ENCODE results near the gene EPC2. TPM values are rescaled to one million over a fixed set of nuclear protein-coding genes. Genes with fewer than 3 reads are reported as not detected.
A peak's percentile ranks its signal among the peaks of the same experiment; 100 is the strongest.

EPC2 gene
- polyA plus RNA-seq, 1 donor from 2014 or later: 2.9 TPM

DNA sequence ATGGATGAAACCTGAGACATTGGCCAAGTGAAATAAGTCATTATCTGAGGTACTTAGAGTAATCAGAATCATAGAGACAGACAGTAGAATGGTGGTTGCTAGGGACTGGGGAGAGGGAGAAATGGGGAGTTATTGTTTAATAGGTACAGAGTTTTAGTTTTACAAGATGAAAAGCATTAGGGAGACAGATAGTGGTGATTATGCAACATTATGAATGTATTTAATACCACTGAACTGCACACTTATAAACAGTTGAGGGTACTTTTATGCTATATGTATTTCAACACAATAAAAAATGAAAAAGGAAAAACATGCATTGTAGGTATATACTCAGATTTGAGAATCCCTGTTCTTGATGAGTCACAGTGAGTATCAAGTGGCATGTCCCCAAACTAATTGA, 59.7 kb downstream of the EPC2 start:
- Mint-ChIP-seq H3K27ac (peak overlapping the region in 1 of 3 donors; percentile 46), H3K9me3 (peaks cover 6 to 24% (median 16%) of the 10 kb centered on the region in 3 donors)

DNA sequence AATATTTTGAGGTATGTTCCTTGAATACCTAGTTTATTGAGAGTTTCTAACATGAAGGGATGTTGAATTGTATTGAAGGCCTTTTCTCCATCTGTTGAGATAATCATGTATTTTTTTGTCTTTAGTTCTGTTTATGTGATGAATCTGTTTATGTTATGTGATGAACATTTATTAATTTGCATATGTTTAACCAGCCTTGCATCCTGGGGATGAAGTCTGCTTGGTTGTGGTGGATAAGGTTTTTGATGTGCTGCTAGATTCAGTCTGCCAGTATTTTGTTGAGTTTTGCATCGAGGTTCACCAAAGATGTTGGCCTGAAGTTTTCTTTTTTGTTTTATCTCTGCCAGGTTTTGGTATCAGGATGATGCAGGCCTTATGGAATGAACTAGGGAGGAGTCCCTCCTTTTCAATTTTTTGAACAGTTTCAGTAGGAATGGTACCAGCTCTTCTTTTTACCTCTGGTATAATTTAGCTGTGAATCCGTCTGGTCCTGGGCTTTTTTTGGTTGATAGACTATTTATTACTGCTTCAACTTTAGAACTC, 71.9 kb downstream of the EPC2 start:
- Mint-ChIP-seq H3K4me3 (peak overlapping the region; percentile 4 to 87 (median 48)), H3K27ac (peak overlapping the region; percentile 3 to 89 (median 8)), H3K36me3 (peaks cover 4% of the 10 kb centered on the region), H3K27me3 (no peaks in the 10 kb centered on the region), H3K4me1 (peaks cover 50 to 85% (median 67%) of the 10 kb centered on the region in 3 donors), H3K9me3 (peaks cover 0 to 4% (median 2%) of the 10 kb centered on the region in 3 donors)

More for the DNA sequence above, 59.7 kb downstream of the EPC2 start:
- Mint-ChIP-seq H3K4me3 (no peak overlapping the region), H3K27me3 (no peaks in the 10 kb centered on the region), H3K36me3 (peaks cover 33% of the 10 kb centered on the region), H3K4me1 (peaks cover 15 to 21% (median 16%) of the 10 kb centered on the region in 3 donors)

DNA sequence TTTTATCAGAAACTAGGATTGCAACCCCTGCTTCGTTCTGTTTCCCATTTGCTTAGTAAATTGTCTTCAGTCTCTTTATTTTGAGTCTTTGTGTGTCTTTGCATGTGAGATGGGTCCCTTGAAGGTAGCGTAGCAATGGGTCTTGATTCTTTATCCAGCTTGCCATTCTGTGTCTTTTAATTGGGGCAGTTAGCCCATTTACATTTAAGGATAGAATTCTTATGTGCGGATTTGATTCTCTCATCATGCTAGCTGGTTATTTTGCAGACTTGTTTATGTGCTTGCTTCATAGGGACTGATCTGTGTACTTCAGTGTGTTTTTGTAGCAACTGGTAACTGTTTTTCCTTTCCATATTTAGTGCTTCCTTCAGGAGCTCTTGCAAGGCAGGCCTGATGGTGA, 73.5 kb downstream of the EPC2 start:
- H3K27me3 Mint-ChIP-seq: no peaks in the 10 kb centered on the region
- no peak overlapping the region for H3K27ac Mint-ChIP-seq
- H3K4me3 Mint-ChIP-seq: peak overlapping the region in 1 of 4 donors; percentile 59
- peaks cover 57 to 84% (median 72%) of the 10 kb centered on the region in 3 donors for H3K4me1 Mint-ChIP-seq
- peaks cover 2% of the 10 kb centered on the region for H3K36me3 Mint-ChIP-seq
- H3K9me3 Mint-ChIP-seq: peaks cover 0 to 4% (median 2%) of the 10 kb centered on the region in 3 donors

DNA sequence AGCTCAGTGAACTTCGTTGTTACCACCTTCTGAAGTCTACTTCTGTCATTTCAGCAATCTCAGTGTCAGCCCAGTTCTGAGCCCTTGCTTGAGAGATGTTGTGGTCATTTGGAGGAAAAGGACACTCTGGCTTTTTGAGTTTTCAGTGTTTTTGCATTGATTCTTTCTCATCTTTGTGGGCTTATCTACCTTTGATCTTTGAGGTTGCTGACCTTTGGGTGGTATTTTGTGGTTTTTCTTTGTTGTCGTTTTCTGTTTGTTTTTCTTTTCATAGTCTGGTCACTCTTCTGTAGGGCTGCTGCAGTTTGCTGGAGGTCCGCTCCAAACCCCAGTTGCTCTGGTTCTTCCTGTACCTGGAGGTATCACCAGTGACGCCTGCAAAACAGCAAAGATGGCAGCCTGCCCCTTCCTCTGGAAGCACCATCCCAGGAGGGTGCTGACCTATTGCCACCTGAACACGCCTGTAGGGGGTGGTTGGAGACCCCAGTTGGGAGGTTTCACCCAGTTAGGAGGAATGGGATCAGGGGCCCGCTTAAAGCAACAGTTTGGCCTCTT, 74.7 kb downstream of the EPC2 start:
- H3K4me1 Mint-ChIP-seq: peaks cover 59 to 78% (median 78%) of the 10 kb centered on the region in 3 donors
- peak overlapping the region in 1 of 4 donors; percentile 59 for H3K4me3 Mint-ChIP-seq
- no peaks in the 10 kb centered on the region for H3K27me3 Mint-ChIP-seq
- peaks cover 2% of the 10 kb centered on the region for H3K36me3 Mint-ChIP-seq
- peak overlapping the region in 1 of 3 donors; percentile 82 for H3K27ac Mint-ChIP-seq
- H3K9me3 Mint-ChIP-seq: peaks cover 0 to 4% (median 2%) of the 10 kb centered on the region in 3 donors

DNA sequence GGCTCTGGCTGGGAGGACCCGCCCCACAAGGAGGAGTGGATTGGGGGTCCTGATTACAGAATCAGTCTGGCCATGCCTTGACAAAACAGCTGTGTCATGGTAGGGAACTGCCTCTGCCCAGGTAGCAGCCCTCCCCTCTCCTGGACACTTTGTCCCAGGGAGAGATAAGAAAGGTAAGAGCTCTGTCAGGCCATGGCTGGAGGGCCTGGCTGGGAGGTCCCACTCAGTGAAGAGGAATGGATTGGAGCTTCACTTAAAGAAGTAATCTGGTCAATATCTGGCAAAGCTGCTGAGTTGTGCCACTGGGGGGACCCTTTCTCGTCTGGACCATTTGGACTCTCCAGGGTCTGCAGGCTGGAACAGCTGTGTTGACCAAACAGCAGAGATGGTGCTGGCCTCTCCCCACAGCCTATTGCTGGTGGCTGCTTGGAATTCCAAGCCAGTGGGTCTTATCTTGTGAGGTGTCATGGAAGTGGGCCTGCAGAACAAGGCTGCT, 75.4 kb downstream of the EPC2 start:
- Mint-ChIP-seq H3K27ac (no peak overlapping the region), H3K4me3 (peak overlapping the region in 2 of 4 donors; percentile 19 to 26), H3K4me1 (peaks cover 62 to 79% (median 73%) of the 10 kb centered on the region in 3 donors), H3K9me3 (peaks cover 0 to 2% (median 0%) of the 10 kb centered on the region in 3 donors), H3K36me3 (no peaks in the 10 kb centered on the region), H3K27me3 (no peaks in the 10 kb centered on the region)

DNA sequence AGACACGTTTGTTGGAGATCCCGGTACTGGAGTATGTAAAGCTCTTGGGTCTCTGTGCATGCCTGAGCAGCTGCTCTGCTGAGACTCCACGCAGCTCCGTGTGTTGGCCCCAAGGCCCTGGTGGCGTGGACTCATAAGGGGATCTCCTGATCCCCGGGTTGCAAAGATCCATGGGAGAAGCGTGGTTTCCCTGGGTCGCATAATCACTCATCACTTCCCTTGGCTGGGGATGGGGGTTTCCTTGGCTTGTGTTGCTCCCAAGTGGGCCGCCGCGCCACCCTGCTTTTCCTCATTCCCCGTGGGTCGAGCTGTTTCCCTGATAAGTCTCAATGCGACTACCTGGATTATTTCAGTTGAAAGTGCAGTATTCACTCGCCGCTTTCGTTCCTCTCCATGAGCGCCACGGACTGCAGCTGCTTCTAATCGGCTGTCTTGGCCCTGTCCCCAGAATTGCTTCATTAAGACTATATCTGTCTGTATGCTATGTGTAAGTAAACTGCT, 76.0 kb downstream of the EPC2 start:
- no peak overlapping the region for H3K27ac Mint-ChIP-seq
- peak overlapping the region in 2 of 4 donors; percentile 49 to 65 for H3K4me3 Mint-ChIP-seq
- no peaks in the 10 kb centered on the region for H3K36me3 Mint-ChIP-seq

DNA sequence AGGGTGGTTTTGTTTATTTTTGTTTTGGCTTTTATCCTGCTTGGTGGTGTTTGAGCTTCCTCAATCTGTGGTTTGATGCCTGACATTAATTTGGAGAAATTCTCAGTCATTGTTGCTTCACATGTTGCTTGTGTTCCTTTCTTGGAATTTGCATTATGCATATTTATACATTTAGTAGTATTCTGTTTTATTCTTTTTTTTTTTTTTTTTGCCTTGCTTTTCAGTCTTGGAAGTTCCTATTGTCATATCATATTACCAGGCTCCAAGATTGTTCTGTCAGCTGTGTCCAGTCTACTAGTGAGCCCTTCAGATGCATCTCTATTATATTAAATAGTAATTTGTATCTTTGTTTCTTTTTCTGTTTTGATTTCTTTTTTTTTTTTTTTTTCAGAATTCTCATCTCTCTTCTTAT, 77.0 kb downstream of the EPC2 start:
- H3K27me3 Mint-ChIP-seq: no peaks in the 10 kb centered on the region
- H3K9me3 Mint-ChIP-seq: no peaks in the 10 kb centered on the region
- peak overlapping the region in 2 of 4 donors; percentile 20 to 71 for H3K4me3 Mint-ChIP-seq
- no peak overlapping the region for H3K27ac Mint-ChIP-seq
- peaks cover 62 to 77% (median 74%) of the 10 kb centered on the region in 3 donors for H3K4me1 Mint-ChIP-seq
- peaks cover 2% of the 10 kb centered on the region for H3K36me3 Mint-ChIP-seq

More for the DNA sequence above, 76.0 kb downstream of the EPC2 start:
- Mint-ChIP-seq H3K27me3 (no peaks in the 10 kb centered on the region), H3K9me3 (no peaks in the 10 kb centered on the region), H3K4me1 (peaks cover 64 to 78% (median 74%) of the 10 kb centered on the region in 3 donors)

DNA sequence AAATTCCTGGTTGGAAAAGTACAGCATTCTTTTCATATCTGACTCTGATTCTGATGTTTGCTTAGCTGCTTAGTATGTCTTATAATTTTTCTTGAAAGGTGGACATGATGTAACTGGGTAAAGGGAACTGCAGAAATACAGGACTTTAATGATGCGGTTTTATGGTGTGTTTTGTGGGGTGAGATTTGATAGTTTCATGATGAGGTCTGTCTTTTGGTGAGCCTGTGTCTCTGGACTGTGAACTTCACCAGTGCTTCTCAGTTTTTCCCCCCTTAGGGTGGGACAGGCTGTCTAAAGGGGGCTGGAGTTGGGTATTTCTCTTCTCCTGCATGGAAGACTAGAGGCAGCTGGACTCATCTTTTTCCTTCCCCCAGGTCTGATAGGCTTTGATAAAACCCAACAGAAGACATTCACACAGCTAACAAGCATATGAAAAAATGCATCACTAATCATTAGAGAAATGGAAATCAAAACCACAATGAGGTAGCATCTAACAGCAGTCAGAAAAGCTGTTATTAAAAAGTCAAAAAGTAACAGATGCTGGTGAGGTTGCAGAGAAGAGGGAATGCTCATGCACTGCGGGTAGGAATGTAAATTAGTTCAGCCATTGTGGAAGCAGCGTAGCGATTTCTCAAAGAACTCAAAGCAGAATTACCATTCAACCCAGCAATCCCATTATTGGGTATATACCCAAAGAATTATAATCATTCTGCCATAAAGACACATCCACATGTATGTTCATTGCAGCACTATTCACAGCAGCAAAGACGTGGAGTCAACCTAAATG, 77.6 kb downstream of the EPC2 start:
- no peaks in the 10 kb centered on the region for H3K9me3 Mint-ChIP-seq
- H3K27ac Mint-ChIP-seq: no peak overlapping the region
- peaks cover 57 to 74% (median 71%) of the 10 kb centered on the region in 3 donors for H3K4me1 Mint-ChIP-seq
- peak overlapping the region in 2 of 4 donors; percentile 12 to 71 for H3K4me3 Mint-ChIP-seq
- no peaks in the 10 kb centered on the region for H3K27me3 Mint-ChIP-seq
- peaks cover 2% of the 10 kb centered on the region for H3K36me3 Mint-ChIP-seq

DNA sequence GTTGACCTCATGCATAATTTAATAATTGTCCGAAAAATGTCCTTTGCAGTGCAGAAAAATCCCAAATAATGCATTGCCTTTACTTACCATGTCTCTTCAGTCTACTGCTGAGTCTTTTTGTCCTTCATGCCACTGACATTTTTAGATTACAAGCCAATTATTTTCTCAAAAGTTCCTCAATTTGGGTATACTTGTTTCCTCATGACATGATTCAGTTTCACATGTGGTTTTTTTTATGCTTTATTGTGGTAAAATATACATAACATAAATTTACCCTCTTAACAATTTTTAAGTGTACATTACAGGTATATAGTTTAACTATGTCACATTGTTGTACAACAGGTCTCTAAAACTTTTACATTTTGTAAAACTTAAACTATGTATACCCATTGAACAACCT, 81.0 kb downstream of the EPC2 start:
- peak overlapping the region in 1 of 3 donors; percentile 33 for H3K27ac Mint-ChIP-seq
- H3K9me3 Mint-ChIP-seq: no peaks in the 10 kb centered on the region
- no peaks in the 10 kb centered on the region for H3K27me3 Mint-ChIP-seq
- peaks cover 7% of the 10 kb centered on the region for H3K36me3 Mint-ChIP-seq
- H3K4me3 Mint-ChIP-seq: peak overlapping the region in 2 of 4 donors; percentile 1 to 42
- peaks cover 44 to 63% (median 50%) of the 10 kb centered on the region in 3 donors for H3K4me1 Mint-ChIP-seq

DNA sequence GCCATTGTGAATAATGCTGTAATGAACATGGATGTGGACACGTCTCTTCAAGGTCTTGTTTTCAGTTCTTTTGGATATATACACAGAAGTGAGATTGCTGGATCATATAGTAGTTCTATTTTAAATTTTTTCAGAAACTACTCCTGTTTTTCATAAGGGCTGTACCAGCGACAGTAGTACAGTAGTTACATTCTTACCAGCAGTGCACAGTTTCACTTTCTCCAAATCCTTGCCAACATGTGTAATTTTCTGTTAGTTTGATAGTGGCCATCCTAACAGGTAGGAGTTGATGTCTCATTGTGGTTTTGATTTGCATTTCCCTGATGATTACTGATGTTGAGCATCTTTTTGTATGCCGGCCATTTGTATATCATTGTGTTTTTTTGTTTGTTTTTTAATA, 81.7 kb downstream of the EPC2 start:
- no peaks in the 10 kb centered on the region for H3K9me3 Mint-ChIP-seq
- H3K36me3 Mint-ChIP-seq: peaks cover 9% of the 10 kb centered on the region
- no peaks in the 10 kb centered on the region for H3K27me3 Mint-ChIP-seq
- peaks cover 38 to 62% (median 45%) of the 10 kb centered on the region in 3 donors for H3K4me1 Mint-ChIP-seq
- no peak overlapping the region for H3K27ac Mint-ChIP-seq
- H3K4me3 Mint-ChIP-seq: peak overlapping the region in 2 of 4 donors; percentile 6 to 13

DNA sequence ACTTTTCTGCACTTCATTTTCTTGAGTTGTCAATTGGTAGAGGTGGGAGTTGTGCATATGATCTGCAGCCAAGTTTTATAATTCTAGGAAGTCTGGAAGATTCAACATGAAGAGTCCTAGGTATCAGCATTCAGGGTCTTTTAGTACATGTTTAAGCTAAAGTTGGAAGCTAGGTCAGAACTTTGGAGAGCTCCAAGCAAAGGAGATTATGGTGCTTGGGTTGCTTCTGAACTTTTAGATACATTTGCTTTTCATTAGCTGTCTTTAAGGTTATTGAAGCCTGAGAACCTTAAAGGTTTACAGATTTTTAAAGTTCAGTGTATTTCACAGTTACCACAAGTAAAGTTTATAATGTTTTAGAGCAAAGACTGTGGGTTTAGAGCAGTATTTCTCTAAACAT, 85.5 kb downstream of the EPC2 start:
- H3K36me3 Mint-ChIP-seq: peaks cover 9% of the 10 kb centered on the region
- no peaks in the 10 kb centered on the region for H3K9me3 Mint-ChIP-seq
- H3K4me3 Mint-ChIP-seq: no peak overlapping the region
- no peaks in the 10 kb centered on the region for H3K27me3 Mint-ChIP-seq
- peak overlapping the region in 1 of 3 donors; percentile 57 for H3K27ac Mint-ChIP-seq
- peaks cover 24 to 54% (median 25%) of the 10 kb centered on the region in 3 donors for H3K4me1 Mint-ChIP-seq

DNA sequence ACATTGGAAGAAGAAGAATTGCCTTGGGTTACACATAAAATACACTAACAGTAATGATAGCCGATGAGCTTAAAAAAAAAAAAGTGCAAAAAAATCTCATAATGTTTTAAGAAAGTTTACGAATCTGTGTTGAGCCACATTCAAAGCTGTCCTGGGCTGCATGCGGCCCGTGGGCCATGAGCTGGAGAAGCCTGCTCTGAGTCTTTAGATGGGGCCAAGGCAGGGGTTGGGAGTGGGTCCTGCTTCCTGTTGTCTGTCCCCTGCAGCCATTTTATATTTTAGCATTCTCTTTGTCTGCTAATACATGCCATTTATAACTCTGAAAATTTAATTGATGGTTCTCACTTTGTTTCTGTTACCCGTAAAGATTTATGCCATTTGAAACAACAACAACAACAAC, 93.2 kb downstream of the EPC2 start:
- Mint-ChIP-seq H3K36me3 (peaks cover 6% of the 10 kb centered on the region), H3K27me3 (no peaks in the 10 kb centered on the region), H3K4me3 (no peak overlapping the region), H3K27ac (no peak overlapping the region), H3K9me3 (no peaks in the 10 kb centered on the region), H3K4me1 (peaks cover 26 to 50% (median 31%) of the 10 kb centered on the region in 3 donors)

DNA sequence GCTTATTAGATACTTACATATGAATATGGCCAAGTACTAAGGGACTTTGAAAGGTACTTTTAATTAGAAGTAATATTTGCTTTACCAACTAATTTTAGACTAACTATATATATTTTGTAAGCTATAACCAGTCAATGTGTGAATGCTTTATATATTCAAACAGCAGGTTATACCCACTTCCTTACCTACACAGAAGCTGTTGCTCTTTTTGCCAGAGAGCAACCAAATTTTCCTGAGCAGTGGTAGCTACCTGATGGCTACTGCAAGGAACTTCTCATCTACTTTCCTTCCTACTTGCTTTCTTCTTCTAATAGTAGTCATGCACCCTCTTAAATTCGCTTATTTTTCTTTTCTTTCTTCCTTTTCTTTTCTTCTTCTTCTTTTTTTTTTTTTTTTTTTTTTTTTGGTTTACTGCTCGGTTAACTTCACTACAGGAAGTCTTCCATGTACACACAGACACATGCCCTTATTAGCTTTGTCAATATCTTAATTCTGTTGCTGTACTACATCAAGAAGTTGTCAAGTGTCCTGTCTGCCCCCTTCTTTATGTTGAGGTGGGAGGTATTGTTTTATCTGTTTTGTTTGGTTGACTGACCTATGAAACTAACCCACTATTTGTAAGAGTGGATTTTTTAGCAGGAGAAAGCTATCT, 95.0 kb downstream of the EPC2 start:
- H3K27me3 Mint-ChIP-seq: no peaks in the 10 kb centered on the region
- peak overlapping the region in 2 of 4 donors; percentile 39 to 53 for H3K4me3 Mint-ChIP-seq
- peaks cover 6% of the 10 kb centered on the region for H3K36me3 Mint-ChIP-seq
- H3K4me1 Mint-ChIP-seq: peaks cover 26 to 48% (median 33%) of the 10 kb centered on the region in 3 donors
- no peaks in the 10 kb centered on the region for H3K9me3 Mint-ChIP-seq
- peak overlapping the region in 2 of 3 donors; percentile 22 to 35 for H3K27ac Mint-ChIP-seq

DNA sequence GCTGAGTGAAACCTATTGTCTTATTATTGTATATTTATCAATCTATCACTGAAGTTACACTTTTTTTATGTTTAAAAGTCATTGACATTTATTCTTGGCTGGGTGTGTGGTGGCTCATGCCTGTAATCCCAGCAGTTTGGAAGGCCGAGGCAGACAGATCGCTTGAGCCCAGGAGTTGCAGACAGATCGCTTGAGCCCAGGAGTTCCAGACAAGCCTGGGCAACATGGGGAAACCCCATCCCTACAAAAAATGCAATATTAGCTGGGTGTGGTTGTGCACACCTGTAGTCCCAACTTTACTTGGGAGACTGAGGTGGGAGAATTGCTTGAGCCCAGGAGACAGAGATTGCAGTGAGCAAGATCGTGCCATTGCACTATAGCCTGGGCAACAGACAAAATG, 97.8 kb downstream of the EPC2 start:
- peaks cover 30 to 57% (median 45%) of the 10 kb centered on the region in 3 donors for H3K4me1 Mint-ChIP-seq
- H3K27me3 Mint-ChIP-seq: no peaks in the 10 kb centered on the region
- no peak overlapping the region for H3K4me3 Mint-ChIP-seq
- H3K27ac Mint-ChIP-seq: no peak overlapping the region
- no peaks in the 10 kb centered on the region for H3K9me3 Mint-ChIP-seq
- H3K36me3 Mint-ChIP-seq: peaks cover 6% of the 10 kb centered on the region
